ENCODE results near the gene FMO1.

GRCh38 chr1:171217658-171218443 is 30.4 kb upstream of the FMO1 start:
- no peak for TF ChIP-seq CTCF (IDR thresholded peaks at IDR 0.05)
- no peak for TF ChIP-seq EP300 (IDR thresholded peaks at IDR 0.05)
- no peak for TF ChIP-seq CEBPB (IDR thresholded peaks at IDR 0.05)
- no peak for TF ChIP-seq RAD21 (conservative IDR thresholded peaks at IDR 0.05 in 1 of 2, IDR thresholded peaks at IDR 0.05 in 1 of 2)
- no peak for TF ChIP-seq POLR2A (IDR thresholded peaks at IDR 0.05; ENCODE audit: low read length)
- no peak for TF ChIP-seq JUNB (IDR thresholded peaks at IDR 0.05)
- no peak for TF ChIP-seq JUN (IDR thresholded peaks at IDR 0.05)
- no peak for TF ChIP-seq BHLHE40 (IDR thresholded peaks at IDR 0.05; ENCODE audit: low read depth, low read length)
- TF ChIP-seq CBX8 (IDR thresholded peaks at IDR 0.05), result no peak
- no peak for TF ChIP-seq MAZ (IDR thresholded peaks at IDR 0.05; ENCODE audit: borderline replicate concordance, low read depth, low read length)
- TF ChIP-seq NPAS2 (CRISPR knock-in tag; IDR thresholded peaks at IDR 0.05; ENCODE audit: borderline replicate concordance), result no peak

All from A549 (cell line).